ENCODE data around the gene GPANK1.

GPANK1 gene

DNA sequence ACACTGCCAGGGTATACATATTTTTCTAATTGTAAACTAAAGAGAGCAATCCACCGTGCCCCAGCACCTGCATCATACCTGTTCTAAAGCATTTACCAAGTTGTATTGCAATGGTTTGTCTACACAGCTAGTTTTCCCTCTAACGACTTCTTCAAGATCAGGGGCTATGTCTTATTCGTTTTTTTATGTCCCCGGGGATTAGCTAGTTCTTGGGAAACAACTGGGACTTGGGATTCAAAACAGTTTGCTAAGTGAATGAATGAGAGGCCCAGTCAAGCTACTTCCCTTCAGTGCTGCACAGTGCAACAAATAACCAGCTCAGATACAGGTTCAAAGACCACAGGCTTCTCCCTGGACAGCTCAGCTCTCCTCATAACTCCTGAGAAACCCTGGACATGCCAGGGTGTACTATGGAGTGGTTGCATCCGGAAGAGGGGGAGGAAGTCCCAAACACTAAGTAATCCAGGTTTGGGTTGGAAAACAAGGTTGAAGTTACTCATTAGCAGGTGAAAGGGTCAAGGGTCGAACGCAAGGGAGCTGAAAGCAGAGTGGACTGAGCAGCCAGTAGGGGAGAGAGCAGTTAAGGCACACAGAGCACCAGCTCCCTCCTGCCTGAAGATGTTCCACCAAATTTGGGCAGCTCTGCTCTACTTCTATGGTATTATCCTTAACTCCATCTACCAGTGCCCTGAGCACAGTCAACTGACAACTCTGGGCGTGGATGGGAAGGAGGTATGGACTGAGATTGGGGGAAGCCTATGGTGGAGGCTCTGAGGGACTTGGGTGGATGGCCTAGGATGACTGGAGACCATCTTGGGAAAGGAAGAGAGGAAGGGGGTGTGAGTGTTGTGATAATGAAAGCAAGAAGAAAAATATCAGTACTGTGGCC, 9.2 kb downstream of the GPANK1 start, which contains the start of gene APOM:
Gene APOM (plus strand): TSS at position 546 of the 889 bp plus-strand sequence. CDS start 73 bp downstream, at position 619.
- no peak for DNase-seq (ENCODE audit: extremely low read depth, low read depth)
- no peak for TF ChIP-seq CTCF (IDR thresholded peaks at IDR 0.05; ENCODE audit: low read depth, low read length)

- DNase-seq (ENCODE audit: extremely low read depth, low read depth): no peak
- TF ChIP-seq CTCF (IDR thresholded peaks at IDR 0.05; ENCODE audit: low read depth, low read length): no peak
Measured at GRCh38 chr6:31654574-31655348, 10.0 kb downstream of the GPANK1 start.

GRCh38 chr6:31652925-31653724, 11.7 kb downstream of the GPANK1 start:
- DNase-seq (ENCODE audit: extremely low read depth, low read depth): no peak
- TF ChIP-seq CTCF (IDR thresholded peaks at IDR 0.05; ENCODE audit: low read depth, low read length): peak; percentile 9

- no peak for TF ChIP-seq CTCF (IDR thresholded peaks at IDR 0.05; ENCODE audit: low read depth, low read length)
- peak; percentile 53 for DNase-seq (ENCODE audit: extremely low read depth, low read depth)
Measured at GRCh38 chr6:31651602-31652191, 13.1 kb downstream of the GPANK1 start.

DNA sequence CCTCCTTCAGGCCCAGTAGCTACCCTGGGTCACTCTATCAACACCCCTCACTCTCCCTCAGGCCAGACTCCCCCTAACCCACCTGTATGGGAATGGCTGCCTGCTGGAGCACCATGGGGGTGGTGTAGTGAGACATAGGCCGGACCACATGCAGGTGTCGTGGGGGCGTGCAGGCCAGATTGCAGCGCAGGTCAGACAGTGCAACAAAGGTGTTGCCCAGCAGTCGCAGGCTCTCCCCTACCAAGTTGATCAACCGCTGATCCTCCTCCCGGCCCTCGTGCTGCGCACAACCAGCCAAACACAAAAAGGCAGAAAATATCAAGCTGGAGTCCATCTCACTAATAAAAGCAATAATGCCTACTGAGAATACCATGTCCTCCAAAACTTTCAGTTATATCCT, 19.5 kb downstream of the GPANK1 start:
- no peak for DNase-seq (ENCODE audit: extremely low read depth, low read depth)
- TF ChIP-seq CTCF (IDR thresholded peaks at IDR 0.05; ENCODE audit: low read depth, low read length): no peak

- TF ChIP-seq CTCF (IDR thresholded peaks at IDR 0.05; ENCODE audit: low read depth, low read length): no peak
- DNase-seq (ENCODE audit: extremely low read depth, low read depth): no peak
Measured at GRCh38 chr6:31643818-31644454, 20.9 kb downstream of the GPANK1 start.
